ENCODE data around the gene UBE2B.
A peak's percentile ranks its signal among the peaks of the same experiment; 100 is the strongest.
"Not testable (repeated sequence)": the region's sequence is repeated elsewhere in the genome, so short reads cannot be mapped to it uniquely, and the experiment has no call there.

Gene UBE2B

DNA sequence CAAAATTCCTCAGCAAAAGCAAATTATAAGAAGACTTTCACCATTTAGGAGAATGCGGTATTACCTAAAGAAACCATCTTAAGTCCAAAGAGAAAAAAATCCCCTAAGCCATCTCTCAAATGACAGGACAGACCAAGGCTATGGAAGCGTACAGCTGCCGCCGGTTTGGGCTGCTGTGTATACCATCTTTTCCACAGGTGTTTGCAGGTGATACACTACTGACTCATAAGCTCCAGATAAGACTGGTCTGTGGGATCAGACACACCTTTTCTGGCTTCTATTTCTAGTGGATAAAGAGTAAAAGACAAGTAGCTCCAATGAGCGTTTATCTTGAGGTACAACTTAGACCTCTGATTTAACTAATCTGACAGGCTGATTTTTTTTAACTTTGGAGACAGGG lies 32.6 kb downstream of the UBE2B start:
- no peak for DNase-seq

DNA sequence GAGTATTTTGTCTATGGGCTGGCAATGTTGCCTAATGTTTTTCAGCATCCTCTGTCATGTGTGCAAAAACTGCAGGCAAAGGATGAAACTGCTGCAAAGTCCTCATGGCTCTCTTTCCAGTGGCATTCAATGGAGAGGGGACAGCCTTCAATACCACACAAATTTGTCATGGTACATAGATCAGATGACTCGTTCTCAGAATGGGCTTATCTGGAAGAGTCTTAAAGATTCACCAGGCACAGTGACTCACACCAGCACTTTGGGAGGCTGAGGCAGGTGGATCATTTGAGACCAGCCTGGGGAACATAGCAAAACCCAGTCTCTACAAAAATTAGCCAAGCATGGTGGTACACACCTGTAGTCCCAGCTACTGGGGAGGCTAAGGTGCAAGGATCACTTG lies 35.0 kb downstream of the UBE2B start:
- no peak for DNase-seq

DNA sequence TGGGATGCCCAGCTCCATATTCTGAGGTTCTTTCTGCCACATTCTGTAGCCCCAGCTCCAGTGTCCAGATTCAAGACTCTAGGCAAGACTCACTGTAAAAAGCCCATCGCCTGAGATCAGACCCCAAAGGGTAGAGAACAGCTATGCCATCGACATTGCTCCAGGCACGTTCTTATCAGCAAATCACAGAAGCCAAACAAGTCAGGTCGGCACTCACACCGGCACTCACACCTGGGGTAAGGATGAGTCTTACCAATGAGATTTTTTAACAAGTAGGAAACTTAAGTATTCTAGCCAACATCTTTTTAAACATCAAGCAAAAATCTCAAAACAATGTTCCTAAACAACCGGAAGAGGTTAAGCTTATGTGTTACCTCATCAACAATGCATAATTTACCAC lies 38.0 kb downstream of the UBE2B start:
- no peak for DNase-seq

DNA sequence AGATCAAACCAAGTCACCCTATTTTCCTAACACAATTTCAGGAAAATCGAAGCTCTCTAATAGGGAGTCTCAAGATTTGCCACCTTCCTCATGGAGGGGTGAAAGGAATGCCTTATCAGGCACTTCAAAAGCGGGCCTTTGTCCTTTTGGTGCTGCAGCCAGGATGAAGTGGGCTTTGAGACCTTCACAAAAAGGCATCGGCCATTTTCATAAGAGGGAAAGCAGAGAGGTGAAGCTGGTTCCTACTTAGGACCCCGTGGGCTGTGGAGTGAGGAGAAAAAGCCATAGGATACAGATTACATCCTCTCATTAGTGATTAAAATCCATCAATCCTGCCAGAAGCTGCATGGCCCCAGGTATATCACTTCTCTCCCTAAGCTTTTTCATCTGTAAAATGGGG lies 39.5 kb downstream of the UBE2B start:
- DNase-seq: no peak

DNA sequence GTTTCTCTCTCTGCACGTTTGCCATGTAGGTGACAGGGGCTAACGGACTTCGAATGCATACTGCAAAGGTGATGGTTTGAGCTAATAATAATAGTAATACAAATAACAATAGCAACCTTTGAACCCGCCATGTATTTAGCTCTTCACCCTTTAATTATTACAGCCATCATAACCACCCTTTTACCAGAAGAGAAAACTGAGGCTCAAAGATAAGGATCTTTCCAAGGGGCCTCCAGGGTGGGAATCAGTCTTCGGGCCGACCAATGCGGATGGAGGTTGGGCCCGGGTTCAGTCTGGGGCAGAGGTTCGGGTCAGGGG lies 39.8 kb downstream of the UBE2B start:
- no peak for DNase-seq

DNA sequence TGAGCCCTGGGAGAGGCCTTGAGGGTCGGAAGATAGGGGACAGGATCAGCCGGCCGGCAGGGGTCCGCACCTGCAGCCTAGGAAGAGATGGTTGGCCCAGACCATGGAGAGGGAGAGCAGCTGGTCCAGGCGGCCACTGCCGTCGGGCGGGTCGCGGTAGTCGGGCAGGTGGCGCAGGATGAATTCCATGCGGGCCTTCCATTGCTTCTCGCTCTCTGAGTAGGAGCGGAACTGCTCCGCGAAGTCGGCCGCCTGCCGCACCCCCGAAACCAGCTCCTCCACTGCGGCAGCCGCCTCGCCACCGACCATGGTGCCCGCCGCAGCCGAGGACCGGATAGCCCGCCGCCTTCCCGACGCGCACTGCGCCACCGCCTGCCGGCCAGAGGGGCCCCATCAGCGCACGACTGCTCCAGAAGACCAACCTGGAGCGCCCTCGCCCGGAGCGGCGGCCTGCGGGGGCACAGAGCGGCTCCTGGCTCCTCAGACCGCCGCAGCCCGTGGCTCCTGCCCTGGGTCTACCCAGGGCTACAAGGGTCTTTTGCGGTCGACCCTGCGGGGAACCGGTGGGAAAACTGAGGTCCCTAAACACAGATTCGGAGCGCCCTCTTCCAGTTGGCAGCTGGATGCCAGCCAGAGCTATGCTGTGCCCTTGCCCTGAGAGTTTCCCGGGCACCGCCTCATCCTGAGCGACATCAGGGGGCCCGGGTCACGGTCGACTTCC lies 40.3 kb downstream of the UBE2B start, which contains the start of gene CDKN2AIPNL:
Gene CDKN2AIPNL, minus strand, starts transcription at position 336 of the 721 bp plus-strand sequence. Its CDS starts 27 bp downstream, at position 309.
- peak; percentile 9 to 77 for DNase-seq

DNA sequence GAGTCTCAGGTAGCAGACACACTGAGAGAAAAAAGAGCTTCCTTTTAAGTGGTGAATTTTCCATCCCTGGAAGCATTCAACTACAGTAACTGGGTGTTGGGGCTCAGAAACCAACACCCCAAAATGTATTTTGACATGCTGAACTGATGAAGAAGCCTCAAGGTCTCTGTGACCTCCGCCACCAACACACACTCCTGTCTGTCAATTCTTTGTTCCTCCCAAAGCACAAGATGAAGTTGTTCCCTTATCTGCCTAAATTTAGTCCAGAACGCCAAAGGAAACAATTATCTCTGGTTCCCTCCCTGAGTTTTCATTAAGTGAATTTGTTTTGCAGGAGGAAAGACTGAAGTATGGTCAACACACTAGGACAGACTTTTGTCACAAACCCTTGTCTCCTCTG lies 41.7 kb downstream of the UBE2B start:
- DNase-seq: no peak

DNA sequence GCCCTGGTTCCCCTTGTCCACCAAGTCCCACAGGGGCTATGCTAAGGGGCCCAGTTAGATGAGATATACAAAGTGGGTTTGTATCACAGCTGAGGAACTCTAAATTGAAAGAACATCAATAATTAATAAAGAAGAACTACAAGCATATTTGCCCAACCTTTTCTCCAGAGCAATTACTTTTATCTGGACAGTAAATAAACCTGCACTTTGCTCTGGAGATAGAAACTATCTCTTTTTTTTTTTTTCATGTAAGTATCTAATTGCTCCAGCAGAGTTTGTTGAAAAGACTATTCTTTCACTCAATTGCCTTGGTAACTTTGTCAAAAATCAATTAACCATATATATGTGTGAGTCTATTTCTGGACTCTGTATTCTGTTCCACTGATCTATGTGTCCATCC lies 46.3 kb downstream of the UBE2B start:
- no peak for DNase-seq

DNA sequence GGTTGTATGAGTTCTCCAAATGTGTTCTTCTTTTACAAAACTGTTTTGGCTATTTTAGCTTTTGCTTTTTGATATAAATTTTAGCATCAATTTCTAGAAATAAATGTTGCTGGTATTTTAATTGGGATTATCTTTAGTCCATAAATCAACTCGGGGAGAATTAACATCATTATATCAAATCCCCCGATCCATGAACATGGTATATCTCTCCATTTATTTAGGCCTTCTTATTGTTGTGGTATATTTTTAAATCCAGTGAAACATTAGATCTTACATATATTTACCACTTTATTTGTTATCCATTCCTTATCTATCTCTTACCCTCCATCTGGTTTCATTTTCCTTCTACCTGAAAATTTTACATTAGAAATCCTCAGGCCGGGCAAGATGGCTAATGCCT lies 47.6 kb downstream of the UBE2B start:
- DNase-seq: no peak

DNA sequence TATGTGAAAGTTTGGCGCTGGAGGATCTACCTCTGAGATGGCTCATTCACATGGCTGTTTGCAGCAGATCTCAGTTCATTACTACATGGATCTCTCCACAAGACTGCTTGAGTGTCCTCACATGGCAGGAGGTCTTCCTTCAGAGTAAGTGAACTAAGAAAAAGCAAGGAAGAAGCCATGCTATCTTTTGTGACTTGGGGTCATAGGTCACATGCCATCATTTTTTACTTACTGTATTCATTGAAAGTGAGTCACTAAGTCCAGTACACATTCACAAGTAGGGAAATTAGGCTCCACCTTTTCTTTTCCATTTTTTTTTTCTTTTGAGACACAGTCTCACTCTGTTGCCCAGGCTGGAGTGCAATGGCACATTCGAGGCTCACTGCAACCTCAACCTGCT lies 49.0 kb downstream of the UBE2B start:
- no peak for DNase-seq

DNA sequence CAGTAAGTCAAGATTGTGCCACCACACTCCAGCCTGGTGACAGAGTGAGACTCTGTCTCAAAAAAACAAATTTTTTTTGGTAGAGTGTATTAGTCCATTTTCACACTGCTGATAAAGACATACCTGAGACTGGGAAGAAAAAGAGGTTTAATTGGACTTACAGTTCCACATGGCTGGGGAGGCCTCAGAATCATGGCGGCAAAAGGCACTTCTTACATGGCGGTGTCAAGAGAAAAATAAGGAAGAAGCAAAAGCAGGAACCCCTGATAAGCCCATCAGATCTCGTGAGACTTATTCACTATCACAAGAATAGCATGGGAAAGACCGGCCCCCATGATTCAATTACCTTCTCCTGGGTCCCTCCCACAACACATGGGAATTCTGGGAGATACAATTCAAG lies 49.7 kb downstream of the UBE2B start:
- DNase-seq: not testable (repeated sequence)

DNA sequence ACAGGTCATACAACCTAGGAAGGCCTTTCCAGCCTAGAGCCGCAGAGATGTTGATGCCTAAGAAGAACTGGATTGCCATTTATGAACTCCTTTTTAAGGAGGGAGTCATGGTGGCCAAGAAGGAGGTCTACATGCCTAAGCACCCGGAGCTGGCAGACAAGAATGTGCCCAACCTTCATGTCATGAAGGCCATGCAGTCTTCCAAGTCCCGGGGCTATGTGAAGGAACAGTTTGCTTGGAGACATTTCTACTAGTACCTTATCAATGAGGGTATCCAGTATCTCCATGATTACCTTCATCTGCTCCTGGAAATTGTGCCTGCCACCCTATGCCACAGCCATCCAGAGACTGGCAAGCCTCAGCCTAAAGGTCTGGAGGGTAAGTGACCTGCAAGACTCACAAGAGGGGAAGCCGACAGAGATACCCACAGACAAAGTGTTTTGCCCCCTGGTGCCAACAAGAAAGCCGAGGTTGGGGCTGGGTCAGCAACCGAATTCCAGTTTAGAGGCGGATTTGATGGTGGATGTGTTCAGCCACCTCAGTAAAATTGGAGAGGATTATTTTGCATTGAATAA lies 51.5 kb downstream of the UBE2B start:
- no peak for DNase-seq

DNA sequence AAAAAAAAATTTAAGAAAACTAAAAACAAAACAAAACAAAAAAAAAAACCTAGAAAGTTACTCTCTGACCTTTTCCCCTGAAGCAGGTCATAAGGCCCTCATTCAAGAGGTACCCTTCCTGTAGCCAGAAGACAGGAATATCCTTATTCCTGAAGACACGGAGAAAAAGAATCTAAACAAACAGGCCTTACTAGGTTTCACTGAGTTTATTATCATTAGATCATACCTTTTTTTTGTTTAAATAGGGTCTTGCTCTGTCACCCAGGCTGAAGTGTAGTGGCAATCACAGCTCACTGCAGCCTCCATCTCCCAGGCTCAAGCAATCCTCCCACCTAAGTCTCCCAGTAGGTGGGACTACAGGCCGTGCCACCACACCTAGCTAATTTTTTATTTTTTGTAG lies 52.0 kb downstream of the UBE2B start:
- DNase-seq: no peak

DNA sequence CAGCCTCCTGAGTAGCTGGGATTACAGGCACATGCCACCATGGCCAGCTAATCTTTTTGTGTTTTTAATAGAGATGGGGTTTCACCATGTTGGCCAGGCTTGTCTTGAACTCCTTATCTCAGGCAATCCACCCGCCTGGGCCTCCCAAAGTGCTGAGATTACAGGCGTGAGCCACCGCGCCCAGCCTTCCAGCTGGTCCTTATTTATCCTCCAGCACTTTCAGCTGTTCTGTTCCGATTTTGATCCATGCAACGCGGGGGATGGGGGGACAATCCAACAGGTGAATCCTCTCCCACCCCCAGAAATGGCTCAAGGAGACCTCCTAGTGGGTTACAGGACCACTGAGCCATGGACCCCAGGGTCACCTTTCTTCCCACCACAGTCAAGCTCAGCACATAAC lies 55.0 kb downstream of the UBE2B start:
- no peak for DNase-seq

DNA sequence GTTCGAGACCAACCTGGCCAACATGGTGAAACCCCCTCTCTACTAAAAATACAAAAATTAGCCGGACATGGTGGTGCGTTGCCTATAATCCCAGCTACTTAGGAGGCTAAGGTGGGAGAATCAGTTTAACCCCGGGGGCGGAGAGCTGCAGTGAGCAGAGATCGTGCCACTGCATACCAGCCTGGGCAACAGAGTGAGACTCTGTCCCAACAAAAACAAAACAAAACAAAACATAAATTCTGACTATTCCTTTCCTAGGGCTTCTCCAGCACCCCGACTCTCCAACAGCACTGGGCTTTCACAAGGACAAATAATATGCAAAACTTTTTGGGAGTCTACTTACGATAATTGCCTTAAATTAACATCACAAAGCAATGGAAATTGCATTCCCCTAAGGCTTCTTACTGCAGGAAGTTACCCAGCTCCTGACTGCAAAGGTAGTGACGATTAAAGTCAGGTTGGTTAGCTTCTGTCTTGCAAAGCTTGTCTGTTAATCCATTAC lies 56.2 kb downstream of the UBE2B start:
- DNase-seq: no peak

DNA sequence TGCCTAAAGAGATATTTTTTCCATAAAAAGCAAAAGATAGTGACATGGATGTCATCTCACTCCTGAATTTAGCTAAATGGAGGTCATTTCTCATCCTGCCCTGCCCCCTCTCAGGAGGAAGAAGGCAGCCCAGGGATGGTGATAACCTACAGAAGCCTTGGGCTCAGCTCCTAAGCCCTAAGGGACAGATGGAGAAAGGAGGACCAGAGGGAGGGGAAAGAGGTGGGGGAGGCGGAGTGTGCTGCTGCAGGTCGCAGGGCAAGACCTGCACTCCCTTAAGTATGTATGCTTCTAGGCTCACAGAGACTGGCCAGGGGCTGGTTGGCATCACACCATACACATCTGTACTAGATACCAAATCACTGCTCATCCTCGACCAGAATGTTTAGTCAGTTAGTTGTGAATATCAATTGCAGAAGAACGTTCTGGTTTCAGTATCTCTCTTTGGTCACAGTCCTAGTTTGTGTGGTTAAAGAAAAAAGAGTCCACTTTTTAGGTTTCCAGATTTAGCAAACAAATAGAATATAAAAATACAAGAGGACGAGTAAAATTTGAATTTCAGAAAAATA lies 58.7 kb downstream of the UBE2B start:
- DNase-seq: no peak

DNA sequence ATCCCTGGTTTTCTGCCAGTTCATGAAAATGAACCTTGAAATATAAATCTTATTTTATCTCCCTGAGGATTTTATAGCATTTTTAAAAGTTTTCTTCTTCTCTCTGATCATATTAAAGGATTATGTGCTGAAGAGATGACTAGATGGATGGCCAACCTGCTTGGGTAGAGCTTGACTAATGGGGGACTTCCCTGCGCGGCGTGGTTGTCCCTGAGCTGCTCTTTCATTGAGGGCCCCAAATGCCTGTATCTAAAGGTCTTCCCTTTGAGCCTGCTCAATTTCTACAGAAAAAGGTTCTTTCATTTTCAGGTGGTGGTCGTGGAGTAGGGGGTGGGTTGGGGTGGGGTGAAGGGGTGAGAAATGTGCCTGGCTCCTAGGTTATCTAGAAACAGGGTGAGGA lies 60.8 kb downstream of the UBE2B start:
- DNase-seq: no peak

DNA sequence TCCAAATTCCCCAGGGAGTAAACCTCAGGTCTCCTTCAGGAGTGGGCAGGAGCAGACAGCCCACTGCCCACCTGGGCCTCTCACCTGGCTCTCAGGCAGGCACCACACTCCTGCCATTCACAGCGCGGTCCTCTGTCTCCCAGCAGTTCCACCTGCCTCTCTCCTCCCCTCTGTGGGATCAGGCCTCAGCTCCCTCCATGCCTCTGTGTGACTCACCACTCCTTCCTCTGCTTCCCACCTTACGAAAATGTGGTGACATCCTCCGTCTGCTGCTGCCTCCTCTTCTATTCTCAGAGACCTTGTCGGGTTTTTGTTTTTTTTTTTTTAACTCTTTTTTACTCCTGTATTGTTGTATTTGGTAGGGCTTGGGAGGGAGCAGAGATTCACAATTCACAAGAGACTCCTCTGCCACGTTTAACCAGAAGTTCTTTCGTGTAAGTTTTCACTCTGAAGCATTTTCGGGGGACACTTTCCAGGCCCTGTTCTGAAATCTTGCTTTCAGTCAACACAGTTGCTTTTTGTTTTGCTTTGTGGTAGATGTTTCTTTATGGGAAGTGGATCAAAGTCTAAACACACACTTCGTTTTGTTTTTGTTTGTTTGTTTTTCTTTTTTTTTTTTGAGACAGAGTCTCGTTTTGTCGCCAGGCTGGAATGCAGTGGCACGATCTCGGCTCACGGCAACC lies 61.4 kb downstream of the UBE2B start:
- DNase-seq: no peak

DNA sequence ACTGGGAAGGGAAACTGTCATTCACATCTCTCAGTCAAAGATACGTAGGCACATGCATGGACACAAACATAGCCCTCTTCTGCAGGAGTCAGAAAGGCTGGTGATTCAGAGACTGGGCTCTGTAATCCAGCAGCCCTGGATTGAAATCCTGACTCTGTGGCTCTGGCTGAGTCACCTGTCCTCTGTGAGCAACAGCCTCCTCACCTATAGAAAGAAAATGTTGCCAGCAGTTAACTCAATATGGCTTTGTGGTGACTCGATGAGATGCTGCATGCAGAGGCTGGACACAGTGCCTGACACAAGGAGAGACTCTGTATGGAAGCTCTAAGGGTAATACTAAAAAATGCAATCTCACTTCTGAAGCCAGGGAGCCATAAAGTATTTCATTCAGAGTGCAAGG lies 64.2 kb downstream of the UBE2B start:
- no peak for DNase-seq

DNA sequence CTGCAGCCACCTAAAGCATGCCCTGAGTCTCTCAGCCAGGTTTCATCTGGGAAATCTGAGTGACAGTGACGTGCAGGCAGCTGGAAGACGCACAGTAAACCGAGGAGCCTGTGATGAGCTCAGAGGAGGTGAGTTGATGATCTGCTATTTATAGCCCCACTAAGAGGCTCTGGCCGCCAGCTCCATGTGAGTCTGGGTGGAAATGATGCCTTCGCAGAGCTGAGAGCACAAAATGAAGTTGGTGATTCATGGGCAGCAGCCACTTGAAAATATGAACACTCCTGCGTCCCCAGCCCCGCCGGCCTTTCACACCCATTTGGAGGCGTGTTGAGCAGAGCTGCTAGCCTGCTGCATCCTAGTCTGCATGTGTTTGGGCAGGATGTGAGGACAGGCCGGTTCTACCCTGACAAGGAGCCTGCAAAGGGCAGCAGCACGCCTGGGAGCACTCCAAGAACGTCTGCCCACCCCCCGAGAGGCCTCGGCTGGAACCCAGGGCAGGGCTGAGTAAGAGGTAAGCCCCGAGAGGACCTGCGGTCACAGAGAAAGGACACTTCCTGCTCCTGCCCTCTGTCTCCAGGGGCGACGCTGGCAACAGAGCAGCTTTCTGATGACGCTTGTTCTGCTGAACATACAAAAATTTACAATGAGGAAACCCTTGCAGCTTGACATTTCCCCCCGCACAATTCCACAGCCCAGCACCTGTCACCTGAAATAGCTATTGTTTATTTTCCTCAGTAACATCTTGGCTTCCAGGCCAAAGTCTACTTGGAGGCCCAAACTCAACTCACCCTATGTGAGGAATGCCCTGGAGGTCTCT lies 65.4 kb downstream of the UBE2B start:
- DNase-seq: peak in 1 of 2 experiments; percentile 14

DNA sequence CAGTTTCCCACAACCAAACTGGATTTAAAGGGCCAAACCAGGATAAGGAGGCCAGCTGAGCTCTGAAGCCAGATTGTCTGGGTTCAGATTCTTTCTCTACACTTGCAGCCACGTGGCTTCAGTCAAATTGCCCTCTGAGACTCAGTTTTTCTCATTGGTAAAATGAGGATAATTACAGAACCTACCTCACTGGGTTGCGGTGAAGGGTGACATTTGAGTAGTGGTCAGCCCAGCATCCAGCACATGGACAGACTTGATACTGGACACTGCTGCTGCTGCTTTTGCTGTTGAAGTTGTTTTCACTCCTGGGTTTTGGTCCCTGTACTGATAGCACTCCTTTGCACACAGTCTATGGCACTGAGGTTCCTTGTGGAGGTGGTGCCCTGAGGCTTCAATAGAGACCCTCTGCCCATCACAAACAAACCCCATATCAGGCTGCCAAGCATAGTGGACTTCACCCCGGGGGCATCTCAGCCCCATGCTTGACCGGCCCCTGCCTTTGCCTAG lies 66.0 kb downstream of the UBE2B start:
- no peak for DNase-seq

DNA sequence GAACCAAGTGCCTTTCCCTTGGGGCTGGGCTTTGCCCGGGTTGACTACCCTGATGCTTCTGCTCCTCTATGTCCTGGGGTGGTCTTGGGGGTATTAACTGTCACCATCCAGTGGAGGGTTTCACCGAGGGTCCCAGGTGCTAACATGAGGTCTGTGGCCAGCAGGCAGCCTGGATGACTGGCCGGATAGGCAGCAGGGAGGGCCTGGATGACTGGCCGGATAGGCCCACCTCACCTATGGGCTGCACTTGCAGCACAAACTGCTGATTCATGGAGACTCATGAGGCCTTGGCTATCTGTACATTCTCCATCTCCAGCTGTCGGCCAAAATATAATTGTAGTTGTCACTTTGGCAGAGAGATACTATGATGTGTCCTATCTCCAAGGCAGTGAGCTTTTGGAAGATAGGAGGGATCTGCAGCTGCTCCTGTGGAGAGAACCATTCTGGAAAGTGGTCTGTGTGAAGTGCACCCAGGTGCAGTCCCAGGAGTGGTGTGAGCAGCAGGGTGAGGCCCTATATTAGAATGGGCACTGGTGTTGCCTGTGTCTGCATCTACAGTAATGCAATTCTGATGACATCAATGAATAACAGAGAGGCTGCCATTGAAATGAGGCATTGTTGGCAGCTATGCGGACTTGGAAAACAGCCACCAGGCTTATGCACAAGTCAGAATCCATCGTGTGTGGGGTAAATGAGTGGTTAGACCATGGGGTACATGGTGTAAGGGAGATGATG lies 66.6 kb downstream of the UBE2B start:
- no peak for DNase-seq
